Bone marrow (tissue), 2 donors: Measurements from ENCODE around the gene UGT2B7.
"Not testable (repeated sequence)": the region's sequence is repeated elsewhere in the genome, so short reads cannot be mapped to it uniquely, and the experiment has no call there.

Source experiments
- DNase-seq, 2 donors: peaks; one replicate each; lab custom pipeline; 2025; lab: John Stamatoyannopoulos, UW

The UGT2B7 gene

GRCh38 chr4:69096111-69096656 lies at the start of gene UGT2B7:
TSS of gene UGT2B7 (plus strand) at chr4:69096474. CDS start at chr4:69096521, 47 bp downstream.
- DNase-seq: no peak

GRCh38 chr4:69049860-69050259 lies 46.4 kb upstream of the UGT2B7 start:
- no peak for DNase-seq

GRCh38 chr4:69050853-69051575 lies 45.3 kb upstream of the UGT2B7 start:
- DNase-seq: not testable (repeated sequence)

- no peak for DNase-seq
Measured at GRCh38 chr4:69051576-69051943, 44.7 kb upstream of the UGT2B7 start.

GRCh38 chr4:69053309-69053885 lies 42.9 kb upstream of the UGT2B7 start:
- not testable (repeated sequence) for DNase-seq

- DNase-seq: not testable (repeated sequence)
Measured at GRCh38 chr4:69054033-69054432, 42.2 kb upstream of the UGT2B7 start.

- DNase-seq: no peak
Measured at GRCh38 chr4:69054578-69055200, 41.6 kb upstream of the UGT2B7 start.

GRCh38 chr4:69056150-69056549 lies 40.1 kb upstream of the UGT2B7 start:
- DNase-seq: no peak

GRCh38 chr4:69056921-69057550 lies 39.2 kb upstream of the UGT2B7 start:
- no peak for DNase-seq

- DNase-seq: no peak
Measured at GRCh38 chr4:69057620-69058409, 38.5 kb upstream of the UGT2B7 start.

- no peak for DNase-seq
Measured at GRCh38 chr4:69058410-69059059, 37.7 kb upstream of the UGT2B7 start.

- DNase-seq: no peak
Measured at GRCh38 chr4:69060651-69061308, 35.5 kb upstream of the UGT2B7 start.

GRCh38 chr4:69064391-69064790 lies 31.9 kb upstream of the UGT2B7 start:
- DNase-seq: no peak

- DNase-seq: no peak
Measured at GRCh38 chr4:69066945-69067344, 29.3 kb upstream of the UGT2B7 start.

- DNase-seq: no peak
Measured at GRCh38 chr4:69069085-69069484, 27.2 kb upstream of the UGT2B7 start.

- DNase-seq: no peak
Measured at GRCh38 chr4:69070590-69070989, 25.7 kb upstream of the UGT2B7 start.

GRCh38 chr4:69071286-69071685 lies 25.0 kb upstream of the UGT2B7 start:
- DNase-seq: no peak

- DNase-seq: no peak
Measured at GRCh38 chr4:69073375-69073774, 22.9 kb upstream of the UGT2B7 start.

GRCh38 chr4:69075061-69075792 lies 21.0 kb upstream of the UGT2B7 start:
- DNase-seq: no peak

- DNase-seq: no peak
Measured at GRCh38 chr4:69078852-69079251, 17.4 kb upstream of the UGT2B7 start.
